ENCODE data around the gene KIF16B. TPM values are rescaled to one million over a fixed set of nuclear protein-coding genes. Genes with fewer than 3 reads are reported as not detected.

The KIF16B gene
- total and polyA plus RNA-seq, 4 donors: 5.1 to 19.7 (median 8.4) TPM

- WGBS: 75% methylated on average over 6 of the region's 6 CpGs
- H3K36me3 ChIP-seq (ENCODE audit: control insufficient read depth in 4 of 4, insufficient read depth in 3 of 4, low read depth in 1 of 4, low read length in 3 of 4): no peaks in the 10 kb centered on the region
- H3K9me3 ChIP-seq (ENCODE audit: control insufficient read depth in 4 of 4, low read length in 3 of 4): peaks cover 0 to 16% (median 6%) of the 10 kb centered on the region in 4 donors
- no peak overlapping the region for H3K4me3 ChIP-seq (ENCODE audit: low read depth in 1 of 3, low read length in 3 of 3)
- TF ChIP-seq SP1 (IDR thresholded peaks at IDR 0.05) (no peak), FOXA2 (IDR thresholded peaks at IDR 0.05) (no peak), HNF4G (IDR thresholded peaks at IDR 0.05) (no peak), JUND (IDR thresholded peaks at IDR 0.05) (no peak), HNF4A (conservative IDR thresholded peaks at IDR 0.05) (no peak), FOXA1 (IDR thresholded peaks at IDR 0.05) (no peak), GABPA (IDR thresholded peaks at IDR 0.05 in 1 of 2, conservative IDR thresholded peaks at IDR 0.05 in 1 of 2) (no peak), MAX (IDR thresholded peaks at IDR 0.05) (no peak), RXRA (IDR thresholded peaks at IDR 0.05) (no peak), ZBTB33 (IDR thresholded peaks at IDR 0.05) (no peak), RAD21 (IDR thresholded peaks at IDR 0.05) (no peak), NR2F2 (IDR thresholded peaks at IDR 0.05) (no peak), REST (IDR thresholded peaks at IDR 0.05) (no peak), TAF1 (conservative IDR thresholded peaks at IDR 0.05) (no peak), YY1 (IDR thresholded peaks at IDR 0.05) (no peak), EGR1 (IDR thresholded peaks at IDR 0.05; ENCODE audit: low read depth in 2 of 2) (no peak)
- TF ChIP-seq, protein P1, sequence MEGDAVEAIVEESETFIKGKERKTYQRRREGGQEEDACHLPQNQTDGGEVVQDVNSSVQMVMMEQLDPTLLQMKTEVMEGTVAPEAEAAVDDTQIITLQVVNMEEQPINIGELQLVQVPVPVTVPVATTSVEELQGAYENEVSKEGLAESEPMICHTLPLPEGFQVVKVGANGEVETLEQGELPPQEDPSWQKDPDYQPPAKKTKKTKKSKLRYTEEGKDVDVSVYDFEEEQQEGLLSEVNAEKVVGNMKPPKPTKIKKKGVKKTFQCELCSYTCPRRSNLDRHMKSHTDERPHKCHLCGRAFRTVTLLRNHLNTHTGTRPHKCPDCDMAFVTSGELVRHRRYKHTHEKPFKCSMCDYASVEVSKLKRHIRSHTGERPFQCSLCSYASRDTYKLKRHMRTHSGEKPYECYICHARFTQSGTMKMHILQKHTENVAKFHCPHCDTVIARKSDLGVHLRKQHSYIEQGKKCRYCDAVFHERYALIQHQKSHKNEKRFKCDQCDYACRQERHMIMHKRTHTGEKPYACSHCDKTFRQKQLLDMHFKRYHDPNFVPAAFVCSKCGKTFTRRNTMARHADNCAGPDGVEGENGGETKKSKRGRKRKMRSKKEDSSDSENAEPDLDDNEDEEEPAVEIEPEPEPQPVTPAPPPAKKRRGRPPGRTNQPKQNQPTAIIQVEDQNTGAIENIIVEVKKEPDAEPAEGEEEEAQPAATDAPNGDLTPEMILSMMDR (IDR thresholded peaks at IDR 0.05; ENCODE audit: low read depth, low read length, missing input control): no peak
- TF ChIP-seq, protein P2, sequence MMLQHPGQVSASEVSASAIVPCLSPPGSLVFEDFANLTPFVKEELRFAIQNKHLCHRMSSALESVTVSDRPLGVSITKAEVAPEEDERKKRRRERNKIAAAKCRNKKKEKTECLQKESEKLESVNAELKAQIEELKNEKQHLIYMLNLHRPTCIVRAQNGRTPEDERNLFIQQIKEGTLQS (IDR thresholded peaks at IDR 0.05): no peak
- H3K9ac ChIP-seq (ENCODE audit: low read depth in 1 of 2, low read length in 2 of 2): no peak overlapping the region
- no peaks in the 10 kb centered on the region for H3K4me1 ChIP-seq (ENCODE audit: control insufficient read depth in 4 of 4, insufficient read depth in 4 of 4, low read length in 3 of 4)
- H3K27ac ChIP-seq (ENCODE audit: low read depth in 1 of 2, low read length in 2 of 2): no peak overlapping the region
- DNase-seq (ENCODE audit: low spot score): no peak
- no peaks in the 10 kb centered on the region for H3K27me3 ChIP-seq (ENCODE audit: control insufficient read depth in 4 of 4, insufficient read depth in 4 of 4, low read length in 3 of 4)
Measured at GRCh38 chr20:16299897-16300296, 273.4 kb downstream of the KIF16B start.

Data from liver (tissue), 9 donors.